NCI-H748 treated with DMSO at 0.1 percent for 48 hours (cell line): ENCODE measurements around the gene COL20A1.

Experiments
- DNase-seq: peaks from one replicate; lab custom pipeline; 2025; lab: John Stamatoyannopoulos, UW

Gene COL20A1

GRCh38 chr20:63261060-63261794, 31.8 kb upstream of the COL20A1 start:
- no peak for DNase-seq

GRCh38 chr20:63261795-63262528, 31.0 kb upstream of the COL20A1 start:
- DNase-seq, result no peak

- DNase-seq, result no peak
These were observed 30.1 kb upstream of the COL20A1 start for GRCh38 chr20:63262836-63263235.

GRCh38 chr20:63264000-63264399, 29.0 kb upstream of the COL20A1 start:
- DNase-seq, result no peak

GRCh38 chr20:63264519-63264918, 28.5 kb upstream of the COL20A1 start:
- DNase-seq, result no peak

GRCh38 chr20:63265891-63266515, 27.0 kb upstream of the COL20A1 start:
- DNase-seq, result no peak

GRCh38 chr20:63267691-63268090, 25.3 kb upstream of the COL20A1 start:
- DNase-seq, result no peak

GRCh38 chr20:63268256-63268655, 24.7 kb upstream of the COL20A1 start:
- DNase-seq, result no peak

- no peak for DNase-seq
These were observed 24.1 kb upstream of the COL20A1 start for GRCh38 chr20:63268671-63269439.

GRCh38 chr20:63269724-63270123, 23.3 kb upstream of the COL20A1 start:
- DNase-seq, result no peak

GRCh38 chr20:63270606-63271325, 22.2 kb upstream of the COL20A1 start:
- no peak for DNase-seq

GRCh38 chr20:63272105-63273058, 20.6 kb upstream of the COL20A1 start, which contains the start of gene ARFGAP1:
Gene ARFGAP1 (plus strand): TSS chr20:63272813. CDS start chr20:63275581, 2,768 bp downstream.
- peak; percentile 38 for DNase-seq

GRCh38 chr20:63273059-63273579, 19.9 kb upstream of the COL20A1 start:
- DNase-seq, result no peak

- no peak for DNase-seq
These were observed 19.2 kb upstream of the COL20A1 start for GRCh38 chr20:63273635-63274380.

- no peak for DNase-seq
These were observed 18.4 kb upstream of the COL20A1 start for GRCh38 chr20:63274381-63275228.

- DNase-seq, result no peak
These were observed 17.2 kb upstream of the COL20A1 start for GRCh38 chr20:63275825-63276224.

- DNase-seq, result no peak
These were observed 16.0 kb upstream of the COL20A1 start for GRCh38 chr20:63276956-63277355.
